PC-9 (cell line): ENCODE data around the gene HCFC2. TPM values are rescaled to one million over a fixed set of nuclear protein-coding genes. Genes with fewer than 3 reads are reported as not detected.

ENCODE experiments used
- BruUV-seq: library from RNA; stranded (reverse); fragments of 400-500 nt; replicated peaks from 2 replicates; lab custom pipeline; 2021; lab: Mats Ljungman, UMichigan
- CTCF ChIA-PET: fragments of 300-600 bp; sonication (Branson Sonifier 250); formaldehyde crosslinking; loops from one replicate; lab custom pipeline; 2022; ENCODE audit warnings: antibody characterized with exemption; lab: Charles Lee
- POLR2A ChIA-PET: fragments of 300-600 bp; sonication (Branson Sonifier 250); formaldehyde crosslinking; loops from one replicate; lab custom pipeline; 2022; ENCODE audit warnings: antibody characterized with exemption; ENCODE audit not compliant: unreplicated experiment; lab: Charles Lee
- DNase-seq, 2 experiments: peaks; one replicate each; pipeline versions ENCODE4 v3.0.0 to v3.0.0-alpha.2; 2015 to 2022; ENCODE audit warnings: mixed read lengths in 1 of 2
- H2AFZ ChIP-seq: fragments of 200-600 bp; sonication (generic); 2 replicates; pipeline ENCODE4 v1.8.1; 2017; ENCODE audit warnings: antibody characterized with exemption
- H3F3A ChIP-seq: fragments of 200-600 bp; sonication (generic); 2 replicates; pipeline ENCODE4 v1.8.1; 2017; ENCODE audit warnings: antibody characterized with exemption, mild to moderate bottlenecking, low read depth; ENCODE audit not compliant: insufficient read depth
- H3K27ac ChIP-seq: fragments of 200-600 bp; sonication (generic); 2 replicates; pipeline ENCODE4 v1.6.1; 2016; ENCODE audit warnings: mixed run types
- H3K27me3 ChIP-seq: fragments of 200-600 bp; sonication (generic); 2 replicates; pipeline ENCODE4 v1.6.1; 2016; ENCODE audit warnings: low read depth, mixed run types; ENCODE audit not compliant: insufficient read depth
- H3K36me3 ChIP-seq: fragments of 200-600 bp; sonication (generic); 2 replicates; pipeline ENCODE4 v1.6.1; 2016; ENCODE audit warnings: low read depth, mixed run types
- H3K4me1 ChIP-seq: fragments of 200-600 bp; sonication (generic); replicated peaks from 2 replicates; pipeline ENCODE4 v1.6.1; 2016; ENCODE audit warnings: mixed run types; ENCODE audit not compliant: insufficient read depth
- H3K4me2 ChIP-seq: fragments of 200-600 bp; sonication (generic); 2 replicates; pipeline ENCODE4 v1.6.1; 2017; ENCODE audit warnings: mixed run types
- H3K4me3 ChIP-seq: fragments of 200-600 bp; sonication (generic); 2 replicates; pipeline ENCODE4 v1.6.1; 2016; ENCODE audit warnings: mixed run types
- H3K79me2 ChIP-seq: fragments of 200-600 bp; sonication (generic); 2 replicates; pipeline ENCODE4 v1.6.1; 2017; ENCODE audit warnings: low read depth, mixed run types
- H3K9me2 ChIP-seq: fragments of 200-600 bp; sonication (generic); 2 replicates; pipeline ENCODE4 v1.8.1; 2017; ENCODE audit warnings: mild to moderate bottlenecking; ENCODE audit not compliant: insufficient read depth
- H3K9me3 ChIP-seq: fragments of 200-600 bp; sonication (generic); 2 replicates; pipeline ENCODE4 v1.8.1; 2016; ENCODE audit warnings: low read depth; ENCODE audit not compliant: insufficient read depth
- H4K20me1 ChIP-seq: fragments of 200-600 bp; sonication (generic); 2 replicates; pipeline ENCODE4 v1.8.1; 2017; ENCODE audit not compliant: insufficient read depth
- EZH2 ChIP-seq: fragments of 200-600 bp; sonication (generic); IDR thresholded peaks from 2 replicates; pipeline ENCODE4 v1.8.0; 2017; ENCODE audit warnings: antibody characterized with exemption, low read depth
- intact Hi-C: fragments of 100-400 bp; cut with micrococcal nuclease; formaldehyde crosslinking; loops from one replicate; pipeline ENCODE4 v1.10.0; 2022; ENCODE audit not compliant: unreplicated experiment
- total RNA-seq: library from RNA; stranded (reverse); gene quantifications from 2 replicates; pipeline ENCODE4 v1.2.3, GENCODE V29; 2021
- TF ChIP-seq, protein P1 (sequence below): fragments of 200-600 bp; sonication (generic); conservative IDR thresholded peaks from 2 replicates; pipeline ENCODE4 v1.6.1; 2017; ENCODE audit warnings: mixed run types, antibody characterized with exemption, mild to moderate bottlenecking, moderate library complexity

HCFC2 gene
- total RNA-seq, 1 experiment from 2014 or later, result 2.4 TPM

DNA sequence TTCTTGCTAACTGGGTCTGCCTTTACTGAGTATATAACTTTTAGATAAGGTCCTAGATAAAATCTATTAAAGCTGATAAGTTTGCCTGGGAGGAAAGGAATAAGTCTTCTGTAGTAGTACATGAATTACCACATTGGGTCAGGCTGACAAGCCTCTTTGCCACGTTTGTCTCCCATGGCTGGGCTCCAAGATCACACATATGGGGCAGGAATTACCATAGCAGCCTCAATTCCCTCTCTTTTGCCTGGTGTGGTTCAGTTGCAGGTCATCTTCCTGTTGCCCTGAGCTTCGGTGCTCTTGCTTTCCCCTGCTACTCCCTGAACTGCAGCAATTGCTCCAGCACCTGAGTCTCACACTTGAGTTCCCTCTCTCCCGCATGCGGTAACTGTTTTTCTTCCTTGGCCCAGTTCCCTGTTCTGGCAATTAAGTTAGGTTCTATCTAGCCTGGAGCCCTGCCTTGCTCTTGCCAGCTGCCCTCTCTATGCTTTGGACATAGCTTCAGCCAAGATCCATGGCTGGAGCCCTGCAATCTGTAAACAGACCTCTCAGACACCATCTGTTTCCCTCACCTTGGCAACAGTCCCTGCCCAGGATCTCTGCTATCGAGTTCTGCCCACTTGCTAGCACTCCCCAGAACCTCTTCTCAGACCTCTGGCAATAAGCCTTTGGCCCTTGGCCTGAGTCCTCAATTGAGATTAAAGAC is 8.5 kb upstream of the HCFC2 start:
- no peak overlapping the region for H3K4me2 ChIP-seq
- no peaks in the 10 kb centered on the region for H3F3A ChIP-seq
- POLR2A ChIA-PET, result no interaction called here
- DNase-seq, result no peak
- H3K9me2 ChIP-seq, result no peaks in the 10 kb centered on the region
- no peak overlapping the region for H3K27ac ChIP-seq
- H3K36me3 ChIP-seq, result no peaks in the 10 kb centered on the region
- no TSS peak for BruUV-seq
- peaks cover 15% of the 10 kb centered on the region; the same call in 1 of the 2 replicates for H3K4me1 ChIP-seq
- H3K79me2 ChIP-seq, result no peaks in the 10 kb centered on the region
- TF ChIP-seq, protein P1, sequence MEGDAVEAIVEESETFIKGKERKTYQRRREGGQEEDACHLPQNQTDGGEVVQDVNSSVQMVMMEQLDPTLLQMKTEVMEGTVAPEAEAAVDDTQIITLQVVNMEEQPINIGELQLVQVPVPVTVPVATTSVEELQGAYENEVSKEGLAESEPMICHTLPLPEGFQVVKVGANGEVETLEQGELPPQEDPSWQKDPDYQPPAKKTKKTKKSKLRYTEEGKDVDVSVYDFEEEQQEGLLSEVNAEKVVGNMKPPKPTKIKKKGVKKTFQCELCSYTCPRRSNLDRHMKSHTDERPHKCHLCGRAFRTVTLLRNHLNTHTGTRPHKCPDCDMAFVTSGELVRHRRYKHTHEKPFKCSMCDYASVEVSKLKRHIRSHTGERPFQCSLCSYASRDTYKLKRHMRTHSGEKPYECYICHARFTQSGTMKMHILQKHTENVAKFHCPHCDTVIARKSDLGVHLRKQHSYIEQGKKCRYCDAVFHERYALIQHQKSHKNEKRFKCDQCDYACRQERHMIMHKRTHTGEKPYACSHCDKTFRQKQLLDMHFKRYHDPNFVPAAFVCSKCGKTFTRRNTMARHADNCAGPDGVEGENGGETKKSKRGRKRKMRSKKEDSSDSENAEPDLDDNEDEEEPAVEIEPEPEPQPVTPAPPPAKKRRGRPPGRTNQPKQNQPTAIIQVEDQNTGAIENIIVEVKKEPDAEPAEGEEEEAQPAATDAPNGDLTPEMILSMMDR, result no peak
- TF ChIP-seq EZH2, result no peak
- H4K20me1 ChIP-seq, result no peaks in the 10 kb centered on the region
- CTCF ChIA-PET, result interaction anchor here (0.6 kb wide), 1 partner anchor 131 kb away, joined by 4 read pairs; no protein-coding TSS in a partner anchor
- no peak overlapping the region for H3K4me3 ChIP-seq
- no peaks in the 10 kb centered on the region for H3K9me3 ChIP-seq
- intact Hi-C loops, result loop anchor here (2.0 to 5.0 kb wide), 3 partner anchors 53 to 1001 kb away; no protein-coding TSS in a partner anchor
- H3K27me3 ChIP-seq, result no peaks in the 10 kb centered on the region
- no peak overlapping the region for H2AFZ ChIP-seq

DNA sequence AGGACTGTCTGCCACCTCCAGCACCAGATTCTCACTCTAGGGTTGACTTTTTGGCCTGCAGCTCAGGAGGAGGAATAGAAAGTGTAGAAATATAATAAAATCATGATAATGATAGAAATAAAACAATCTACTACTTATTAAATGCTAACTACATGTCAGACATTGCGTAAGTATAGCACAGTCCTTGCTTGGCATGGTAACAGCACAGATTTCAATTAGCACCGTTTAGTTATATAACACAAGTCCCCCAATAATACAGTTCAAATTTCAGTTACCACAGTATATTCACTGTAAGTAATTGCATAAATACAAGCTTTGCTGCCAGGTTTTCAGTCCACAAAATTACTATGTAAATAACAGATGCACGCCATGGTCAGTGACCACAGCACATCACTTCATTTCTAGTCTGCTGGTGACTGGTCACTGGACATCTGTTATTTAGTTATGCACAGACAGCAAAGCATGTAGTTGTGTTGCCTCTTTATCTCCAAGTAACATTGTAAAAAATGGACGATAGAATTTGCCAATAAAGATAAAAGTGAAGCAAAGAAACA is 7.8 kb upstream of the HCFC2 start:
- CTCF ChIA-PET, result no interaction called here
- no peak for DNase-seq

GRCh38 chr12:104057771-104058197 is 6.5 kb upstream of the HCFC2 start:
- no peaks in the 10 kb centered on the region for H3K36me3 ChIP-seq
- H3K27me3 ChIP-seq, result no peaks in the 10 kb centered on the region
- no peaks in the 10 kb centered on the region for H3F3A ChIP-seq
- no TSS peak for BruUV-seq
- CTCF ChIA-PET, result no interaction called here
- no peak overlapping the region for H3K27ac ChIP-seq
- H3K4me2 ChIP-seq, result no peak overlapping the region
- H3K9me2 ChIP-seq, result no peaks in the 10 kb centered on the region
- DNase-seq, result peak in 1 of 2 experiments; percentile 32
- no peak overlapping the region for H2AFZ ChIP-seq
- no peaks in the 10 kb centered on the region for H4K20me1 ChIP-seq
- no peaks in the 10 kb centered on the region for H3K79me2 ChIP-seq
- POLR2A ChIA-PET, result no interaction called here
- intact Hi-C loops, result loop anchor here (2.0 to 5.0 kb wide), 3 partner anchors 51 to 1000 kb away; no protein-coding TSS in a partner anchor
- no peaks in the 10 kb centered on the region for H3K9me3 ChIP-seq
- TF ChIP-seq, protein P1, result peak; percentile 82
- no peak for TF ChIP-seq EZH2
- H3K4me1 ChIP-seq, result peaks cover 15% of the 10 kb centered on the region; the same call in 1 of the 2 replicates
- H3K4me3 ChIP-seq, result no peak overlapping the region

More for the DNA sequence above, 7.8 kb upstream of the HCFC2 start:
- no peaks in the 10 kb centered on the region for H3K9me3 ChIP-seq
- no peaks in the 10 kb centered on the region for H3K9me2 ChIP-seq
- BruUV-seq, result no TSS peak
- no peak overlapping the region for H3K4me2 ChIP-seq
- no peaks in the 10 kb centered on the region for H3K36me3 ChIP-seq
- no peak for TF ChIP-seq EZH2
- TF ChIP-seq, protein P1, result no peak
- H4K20me1 ChIP-seq, result no peaks in the 10 kb centered on the region
- no peak overlapping the region for H3K27ac ChIP-seq
- H2AFZ ChIP-seq, result no peak overlapping the region
- intact Hi-C loops, result loop anchor here (2.0 to 5.0 kb wide), 3 partner anchors 52 to 1001 kb away; no protein-coding TSS in a partner anchor
- H3K79me2 ChIP-seq, result no peaks in the 10 kb centered on the region
- no peaks in the 10 kb centered on the region for H3K27me3 ChIP-seq
- H3K4me1 ChIP-seq, result peaks cover 15% of the 10 kb centered on the region; the same call in 1 of the 2 replicates
- no peaks in the 10 kb centered on the region for H3F3A ChIP-seq
- no peak overlapping the region for H3K4me3 ChIP-seq
- POLR2A ChIA-PET, result no interaction called here
